ENCODE measurements around the gene RAB11FIP4.

The RAB11FIP4 gene

DNA sequence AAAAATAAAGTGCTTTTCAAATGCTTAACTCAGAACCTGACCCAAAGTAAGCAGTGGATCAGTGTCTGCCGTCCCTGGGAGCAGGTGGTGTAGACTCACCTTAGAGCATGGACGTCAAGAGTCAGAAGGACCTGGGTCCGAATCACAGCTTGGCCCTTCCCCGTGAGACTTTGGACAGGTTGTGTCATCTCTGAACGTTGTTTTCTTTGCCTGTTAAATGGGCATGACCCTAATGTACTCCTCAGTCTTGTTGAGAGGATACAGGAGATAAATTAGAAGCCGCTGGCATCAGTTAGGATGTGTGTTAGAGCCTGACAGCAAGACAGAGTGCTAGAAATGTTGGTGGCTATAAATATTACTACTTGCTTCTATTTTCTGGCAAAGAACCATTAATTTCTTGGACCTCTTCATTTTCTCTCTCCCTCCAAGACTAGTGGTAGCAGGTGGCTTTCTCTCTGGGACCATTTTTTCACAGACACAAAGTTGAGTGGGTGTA lies 68.8 kb downstream of the RAB11FIP4 start:
- Histone ChIP-seq H3K36me3 (ENCODE audit: control insufficient read depth, insufficient read depth, low read length) (no peaks in the 10 kb centered on the region), H3K9me3 (ENCODE audit: control insufficient read depth, low read length) (no peaks in the 10 kb centered on the region), H3K9ac (ENCODE audit: low read length) (no peak overlapping the region), H3K4me1 (ENCODE audit: control insufficient read depth, insufficient read depth, low read length) (peaks cover 9% of the 10 kb centered on the region), H3K4me3 (ENCODE audit: low read length) (no peak overlapping the region), H3K27me3 (ENCODE audit: control insufficient read depth, insufficient read depth, low read length) (no peaks in the 10 kb centered on the region)

- H3K27me3 ChIP-seq (ENCODE audit: control insufficient read depth, insufficient read depth, low read length) = no peaks in the 10 kb centered on the region
- H3K9me3 ChIP-seq (ENCODE audit: control insufficient read depth, low read length) = no peaks in the 10 kb centered on the region
- peaks cover 9% of the 10 kb centered on the region for H3K4me1 ChIP-seq (ENCODE audit: control insufficient read depth, insufficient read depth, low read length)
- H3K4me3 ChIP-seq (ENCODE audit: low read length) = no peak overlapping the region
- no peak overlapping the region for H3K9ac ChIP-seq (ENCODE audit: low read length)
- H3K36me3 ChIP-seq (ENCODE audit: control insufficient read depth, insufficient read depth, low read length) = no peaks in the 10 kb centered on the region
Observed at GRCh38 chr17:31461227-31461810, 69.8 kb downstream of the RAB11FIP4 start.

GRCh38 chr17:31462261-31462660 lies 70.8 kb downstream of the RAB11FIP4 start:
- Histone ChIP-seq H3K36me3 (ENCODE audit: control insufficient read depth, insufficient read depth, low read length) (no peaks in the 10 kb centered on the region), H3K9me3 (ENCODE audit: control insufficient read depth, low read length) (no peaks in the 10 kb centered on the region)

DNA sequence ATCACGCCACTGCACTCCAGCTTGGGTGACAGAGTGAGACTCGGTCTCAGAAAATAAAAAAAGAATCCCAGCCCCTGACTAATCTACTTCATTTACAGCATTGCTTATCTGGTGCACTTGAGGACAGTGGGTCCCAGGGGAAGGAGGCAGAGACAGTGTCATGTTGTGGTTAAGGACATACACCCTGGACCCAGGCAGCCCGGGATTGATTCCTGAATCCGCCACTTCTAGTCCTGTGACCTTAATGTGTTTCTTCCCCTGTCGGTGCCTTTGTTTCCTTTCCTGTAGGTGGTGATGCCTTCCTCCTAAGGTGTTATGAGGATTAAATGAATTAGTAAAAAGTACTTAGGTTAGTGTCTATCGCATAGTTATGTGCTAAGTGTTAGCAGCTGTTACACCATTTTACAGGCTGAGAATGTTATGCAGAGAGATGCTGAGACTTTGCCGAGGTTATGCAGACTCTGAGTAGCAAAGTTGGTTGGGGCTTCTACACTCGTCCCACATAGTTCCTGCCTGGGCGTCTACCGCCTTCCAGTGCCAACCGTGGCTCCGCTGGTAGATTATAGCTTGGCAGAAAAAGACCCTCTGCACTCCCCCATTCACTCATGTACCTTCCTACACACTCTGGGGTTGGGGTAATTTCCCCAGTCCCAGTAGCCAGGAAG lies 74.8 kb downstream of the RAB11FIP4 start:
- H3K9ac ChIP-seq (ENCODE audit: low read length) = no peak overlapping the region

More at GRCh38 chr17:31462261-31462660, 70.8 kb downstream of the RAB11FIP4 start:
- no peaks in the 10 kb centered on the region for H3K27me3 ChIP-seq (ENCODE audit: control insufficient read depth, insufficient read depth, low read length)
- peaks cover 9% of the 10 kb centered on the region for H3K4me1 ChIP-seq (ENCODE audit: control insufficient read depth, insufficient read depth, low read length)
- H3K4me3 ChIP-seq (ENCODE audit: low read length) = no peak overlapping the region
- no peak overlapping the region for H3K9ac ChIP-seq (ENCODE audit: low read length)

DNA sequence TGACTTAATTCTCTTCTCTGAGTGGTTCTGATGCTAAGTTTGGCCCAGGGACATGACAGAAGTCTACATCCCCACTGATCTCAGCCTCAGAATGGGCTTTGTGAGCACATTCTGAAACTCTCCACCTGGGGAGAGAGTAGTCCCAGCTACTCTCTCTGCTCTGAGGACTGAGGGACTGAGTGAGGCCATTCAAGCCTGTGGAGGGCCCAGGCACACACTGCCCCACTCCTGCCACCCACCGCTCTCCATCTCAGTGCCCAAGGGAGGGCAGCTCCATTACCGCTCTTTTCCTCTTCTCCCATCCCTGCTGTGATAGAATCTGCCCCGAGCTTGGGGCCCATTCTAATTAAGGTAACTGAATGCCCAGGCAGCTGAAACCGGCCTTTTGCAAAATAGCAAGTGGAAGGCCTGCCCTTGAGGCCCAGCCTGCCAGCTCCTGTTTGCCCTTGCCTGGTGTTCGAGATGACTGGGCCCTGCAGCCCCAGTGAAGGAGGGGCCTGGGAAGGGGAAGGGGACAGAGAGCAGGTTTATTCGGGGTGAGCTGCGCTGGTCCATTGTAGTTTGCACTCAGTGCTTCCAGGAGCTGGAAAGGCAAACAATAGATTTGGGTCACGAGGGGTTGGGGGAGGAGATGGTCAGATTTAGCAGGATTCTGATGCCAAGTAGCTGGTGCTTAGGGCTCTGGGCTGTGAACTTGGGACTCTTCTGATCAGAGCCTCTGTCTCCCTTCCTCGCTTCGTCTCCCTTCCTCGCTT lies 76.2 kb downstream of the RAB11FIP4 start:
- Histone ChIP-seq H3K4me3 (ENCODE audit: low read length) (no peak overlapping the region), H3K9ac (ENCODE audit: low read length) (no peak overlapping the region)

More for the DNA sequence above, 74.8 kb downstream of the RAB11FIP4 start:
- Histone ChIP-seq H3K36me3 (ENCODE audit: control insufficient read depth, insufficient read depth, low read length) (no peaks in the 10 kb centered on the region), H3K27me3 (ENCODE audit: control insufficient read depth, insufficient read depth, low read length) (no peaks in the 10 kb centered on the region), H3K4me1 (ENCODE audit: control insufficient read depth, insufficient read depth, low read length) (no peaks in the 10 kb centered on the region), H3K4me3 (ENCODE audit: low read length) (no peak overlapping the region), H3K9me3 (ENCODE audit: control insufficient read depth, low read length) (no peaks in the 10 kb centered on the region)

GRCh38 chr17:31469959-31470358 lies 78.5 kb downstream of the RAB11FIP4 start:
- Histone ChIP-seq H3K9me3 (ENCODE audit: control insufficient read depth, low read length) (no peaks in the 10 kb centered on the region), H3K27me3 (ENCODE audit: control insufficient read depth, insufficient read depth, low read length) (no peaks in the 10 kb centered on the region), H3K4me3 (ENCODE audit: low read length) (no peak overlapping the region), H3K4me1 (ENCODE audit: control insufficient read depth, insufficient read depth, low read length) (no peaks in the 10 kb centered on the region), H3K9ac (ENCODE audit: low read length) (no peak overlapping the region), H3K36me3 (ENCODE audit: control insufficient read depth, insufficient read depth, low read length) (no peaks in the 10 kb centered on the region)

More for the DNA sequence above, 76.2 kb downstream of the RAB11FIP4 start:
- H3K27me3 ChIP-seq (ENCODE audit: control insufficient read depth, insufficient read depth, low read length) = no peaks in the 10 kb centered on the region
- no peaks in the 10 kb centered on the region for H3K4me1 ChIP-seq (ENCODE audit: control insufficient read depth, insufficient read depth, low read length)
- no peaks in the 10 kb centered on the region for H3K9me3 ChIP-seq (ENCODE audit: control insufficient read depth, low read length)
- no peaks in the 10 kb centered on the region for H3K36me3 ChIP-seq (ENCODE audit: control insufficient read depth, insufficient read depth, low read length)

GRCh38 chr17:31470592-31470991 lies 79.1 kb downstream of the RAB11FIP4 start:
- Histone ChIP-seq H3K27me3 (ENCODE audit: control insufficient read depth, insufficient read depth, low read length) (no peaks in the 10 kb centered on the region), H3K4me1 (ENCODE audit: control insufficient read depth, insufficient read depth, low read length) (no peaks in the 10 kb centered on the region), H3K4me3 (ENCODE audit: low read length) (no peak overlapping the region)

GRCh38 chr17:31472137-31472536 lies 80.7 kb downstream of the RAB11FIP4 start:
- Histone ChIP-seq H3K27me3 (ENCODE audit: control insufficient read depth, insufficient read depth, low read length) (no peaks in the 10 kb centered on the region), H3K9ac (ENCODE audit: low read length) (no peak overlapping the region), H3K4me1 (ENCODE audit: control insufficient read depth, insufficient read depth, low read length) (peaks cover 11% of the 10 kb centered on the region), H3K4me3 (ENCODE audit: low read length) (no peak overlapping the region), H3K9me3 (ENCODE audit: control insufficient read depth, low read length) (no peaks in the 10 kb centered on the region), H3K36me3 (ENCODE audit: control insufficient read depth, insufficient read depth, low read length) (no peaks in the 10 kb centered on the region)

More at GRCh38 chr17:31470592-31470991, 79.1 kb downstream of the RAB11FIP4 start:
- Histone ChIP-seq H3K9me3 (ENCODE audit: control insufficient read depth, low read length) (no peaks in the 10 kb centered on the region), H3K36me3 (ENCODE audit: control insufficient read depth, insufficient read depth, low read length) (no peaks in the 10 kb centered on the region), H3K9ac (ENCODE audit: low read length) (no peak overlapping the region)

DNA sequence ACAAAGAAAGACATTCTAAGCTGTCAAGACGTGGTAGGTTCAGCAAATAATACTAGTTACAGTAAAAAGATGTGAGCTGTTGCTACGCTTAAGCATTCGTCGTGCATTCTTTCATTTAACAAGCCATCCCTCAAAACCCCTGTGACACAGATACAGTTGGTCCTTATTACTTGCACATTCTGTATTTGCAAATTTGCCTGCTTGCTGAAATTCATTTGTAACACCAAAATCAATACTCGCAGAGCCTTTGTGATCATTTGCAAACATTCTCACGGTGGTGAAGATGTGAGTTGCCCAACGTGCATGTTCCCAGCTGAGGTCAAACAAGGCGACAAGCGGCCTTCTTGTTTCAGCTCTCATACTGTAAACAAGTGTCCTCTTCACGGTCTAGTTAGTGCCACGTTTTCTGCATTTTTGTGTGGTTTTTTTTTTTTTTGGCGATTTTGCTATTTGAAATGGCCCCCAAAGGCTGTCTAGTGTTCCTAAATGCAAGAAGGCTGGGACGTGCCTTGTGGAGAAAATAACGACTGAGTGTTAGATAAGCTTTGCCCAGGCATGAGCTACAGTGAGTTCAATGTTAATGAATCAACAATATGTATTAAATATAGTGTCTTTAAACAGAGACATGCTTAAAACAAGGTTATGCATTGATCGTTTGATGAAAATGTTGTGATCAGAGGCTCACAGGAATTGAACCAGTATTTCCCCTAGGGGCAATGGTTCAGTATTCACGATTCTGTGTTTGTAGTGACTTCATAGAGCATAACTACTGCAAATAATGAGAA lies 84.1 kb downstream of the RAB11FIP4 start:
- H3K36me3 ChIP-seq (ENCODE audit: control insufficient read depth, insufficient read depth, low read length) = no peaks in the 10 kb centered on the region
- no peak overlapping the region for H3K4me3 ChIP-seq (ENCODE audit: low read length)
- no peaks in the 10 kb centered on the region for H3K9me3 ChIP-seq (ENCODE audit: control insufficient read depth, low read length)
- H3K9ac ChIP-seq (ENCODE audit: low read length) = no peak overlapping the region
- no peaks in the 10 kb centered on the region for H3K27me3 ChIP-seq (ENCODE audit: control insufficient read depth, insufficient read depth, low read length)
- peaks cover 11% of the 10 kb centered on the region for H3K4me1 ChIP-seq (ENCODE audit: control insufficient read depth, insufficient read depth, low read length)

DNA sequence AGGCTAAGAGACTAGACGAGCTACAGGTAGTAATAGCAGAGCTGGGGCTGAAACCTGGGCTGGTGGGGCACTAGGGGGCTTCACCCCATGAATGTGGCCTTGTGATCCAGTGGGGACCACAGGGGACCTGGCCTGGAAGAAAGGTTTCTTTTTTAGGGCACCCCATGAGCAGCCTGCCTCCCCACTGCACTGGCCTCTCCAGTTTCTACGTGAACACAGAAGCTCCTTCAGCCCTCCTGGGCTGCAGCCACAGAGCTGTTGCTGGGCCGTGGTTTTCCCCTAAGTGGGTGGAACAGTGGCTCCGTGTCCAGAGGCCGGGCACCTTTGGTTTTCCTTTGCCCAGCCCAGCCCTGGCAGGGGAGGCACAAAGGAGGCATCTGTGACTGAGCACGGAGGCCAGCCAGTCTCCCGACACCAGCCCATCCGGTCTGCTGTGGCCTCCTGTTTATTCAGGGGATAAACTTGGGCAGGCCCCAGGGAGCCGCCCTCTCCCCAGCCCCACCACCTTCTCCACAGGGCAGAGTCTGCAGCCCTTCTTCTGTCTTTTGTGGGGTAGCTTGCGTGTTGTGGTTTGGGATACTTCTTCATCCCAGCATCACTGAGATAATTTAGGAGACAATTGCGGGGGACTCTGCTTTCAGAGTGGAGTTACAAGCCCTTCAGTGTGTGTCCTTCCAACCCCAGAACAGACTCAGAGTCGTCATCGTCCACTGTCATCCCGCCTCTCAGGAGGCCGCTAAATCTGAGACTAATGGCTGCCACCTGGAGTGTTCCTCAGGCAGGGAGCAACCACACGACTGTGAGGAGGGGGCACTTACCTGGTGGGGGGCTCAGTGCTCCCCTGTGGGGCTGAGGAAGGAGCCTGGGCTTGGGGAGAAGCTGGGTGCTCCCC lies 85.3 kb downstream of the RAB11FIP4 start:
- no peaks in the 10 kb centered on the region for H3K9me3 ChIP-seq (ENCODE audit: control insufficient read depth, low read length)
- no peaks in the 10 kb centered on the region for H3K27me3 ChIP-seq (ENCODE audit: control insufficient read depth, insufficient read depth, low read length)
- H3K4me3 ChIP-seq (ENCODE audit: low read length) = no peak overlapping the region
- H3K36me3 ChIP-seq (ENCODE audit: control insufficient read depth, insufficient read depth, low read length) = no peaks in the 10 kb centered on the region
- no peak overlapping the region for H3K9ac ChIP-seq (ENCODE audit: low read length)
- H3K4me1 ChIP-seq (ENCODE audit: control insufficient read depth, insufficient read depth, low read length) = peaks cover 11% of the 10 kb centered on the region
